NCI-H2227 treated with DMSO at 0.1 percent for 48 hours (cell line): ENCODE data around the gene KIAA1210.
"Not testable (repeated sequence)": the region's sequence is repeated elsewhere in the genome, so short reads cannot be mapped to it uniquely, and the experiment has no call there.

Experiments used
- DNase-seq: peaks from one replicate; lab custom pipeline; 2025; lab: John Stamatoyannopoulos, UW

The KIAA1210 gene

GRCh38 chrX:119036107-119037029, 91.2 kb downstream of the KIAA1210 start:
- DNase-seq = no peak

GRCh38 chrX:119030990-119031389, 96.6 kb downstream of the KIAA1210 start:
- DNase-seq = no peak

GRCh38 chrX:119029656-119030055, 98.0 kb downstream of the KIAA1210 start:
- DNase-seq = not testable (repeated sequence)

- no peak for DNase-seq
Observed at GRCh38 chrX:119028733-119029330, 98.8 kb downstream of the KIAA1210 start.
